GM18505 (cell line): ENCODE measurements around the gene UNC50.

Experiments used
- ATAC-seq: cut with Tn5 transposase; IDR thresholded peaks from one replicate; pipeline ENCODE4 v1.9.1; 2021; ENCODE audit not compliant: unreplicated experiment
- POLR2A ChIP-seq: IDR thresholded peaks from 4 replicates; pipeline ENCODE4 v1.6.1; 2011; ENCODE audit warnings: borderline replicate concordance; ENCODE audit not compliant: insufficient read depth, insufficient read length; ENCODE audit errors: extremely low read depth

Gene UNC50

DNA sequence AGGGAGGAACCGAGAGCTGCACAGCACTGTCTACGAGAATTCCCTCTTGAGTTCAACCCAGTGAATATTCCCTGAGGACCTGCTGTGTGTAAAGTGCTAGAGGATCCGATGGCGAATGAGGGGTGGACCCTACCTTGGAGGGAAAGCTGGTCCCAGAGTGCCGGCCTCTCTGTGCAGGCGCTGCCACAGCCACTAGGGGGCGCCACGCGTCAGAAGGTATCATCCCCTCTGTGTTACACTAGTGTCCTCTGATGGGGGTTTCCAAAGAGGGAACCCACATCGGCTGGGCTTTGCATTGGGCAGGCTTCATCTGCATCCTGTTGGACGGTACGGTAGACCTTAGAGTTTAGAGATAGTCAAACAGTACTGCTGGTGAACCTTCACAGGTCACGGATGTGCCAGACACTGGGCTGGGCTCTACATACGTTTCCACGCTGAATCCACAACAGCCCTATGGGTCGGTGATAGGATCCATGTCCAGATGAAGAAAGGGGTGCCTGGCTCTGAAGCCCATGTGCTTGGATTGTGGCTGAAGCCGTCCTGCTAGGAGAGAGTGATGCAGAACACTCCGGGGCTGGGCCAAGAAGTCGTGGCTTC is 39.1 kb upstream of the UNC50 start:
- no peak for TF ChIP-seq POLR2A
- no peak for ATAC-seq

DNA sequence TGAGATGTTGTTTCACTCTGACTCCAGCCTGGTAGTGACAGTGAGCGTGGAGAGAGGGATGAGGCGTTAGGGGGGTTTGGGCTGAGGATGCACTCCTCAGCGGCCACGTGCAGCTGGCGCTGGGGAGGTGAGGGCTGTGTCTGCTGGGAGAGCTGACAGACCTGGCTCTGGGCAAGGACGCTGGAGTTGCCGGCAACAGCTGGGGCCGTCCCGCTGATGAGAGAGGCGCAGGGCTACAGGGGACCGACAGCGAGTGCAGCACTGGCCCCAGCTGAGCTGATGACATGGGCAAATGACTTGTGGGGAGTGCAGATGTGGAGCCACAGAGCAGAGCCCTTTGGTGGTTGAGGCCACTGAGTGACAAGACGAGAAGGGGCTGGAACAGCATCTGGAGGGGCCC is 38.5 kb upstream of the UNC50 start:
- no peak for ATAC-seq
- no peak for TF ChIP-seq POLR2A

- TF ChIP-seq POLR2A = no peak
- no peak for ATAC-seq
Observed at GRCh38 chr2:98570356-98570755, 38.0 kb upstream of the UNC50 start.

- no peak for TF ChIP-seq POLR2A
- ATAC-seq = no peak
Observed at GRCh38 chr2:98571121-98571701, 37.2 kb upstream of the UNC50 start.

DNA sequence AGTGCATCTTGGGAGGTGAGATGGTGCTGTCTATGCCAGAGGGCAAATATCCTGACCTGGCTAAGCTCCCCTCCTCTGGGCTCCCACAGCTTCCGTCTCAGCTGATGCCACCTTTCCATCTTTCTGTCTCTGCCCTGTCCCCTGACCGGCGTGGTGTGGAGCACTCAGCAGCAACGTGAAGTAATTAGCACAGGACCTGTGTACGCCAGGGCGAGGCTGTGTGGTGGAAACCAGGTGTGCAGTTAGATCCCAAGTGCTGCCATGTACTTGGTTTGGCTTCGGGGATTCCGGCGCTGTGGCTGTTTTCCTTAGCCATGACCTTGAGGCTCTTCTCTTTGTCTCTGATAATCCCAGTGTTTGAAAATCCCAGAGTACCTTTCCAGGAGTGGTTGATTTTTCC is 36.6 kb upstream of the UNC50 start:
- ATAC-seq = no peak
- no peak for TF ChIP-seq POLR2A

- TF ChIP-seq POLR2A = no peak
- no peak for ATAC-seq
Observed at GRCh38 chr2:98572211-98572610, 36.2 kb upstream of the UNC50 start.

DNA sequence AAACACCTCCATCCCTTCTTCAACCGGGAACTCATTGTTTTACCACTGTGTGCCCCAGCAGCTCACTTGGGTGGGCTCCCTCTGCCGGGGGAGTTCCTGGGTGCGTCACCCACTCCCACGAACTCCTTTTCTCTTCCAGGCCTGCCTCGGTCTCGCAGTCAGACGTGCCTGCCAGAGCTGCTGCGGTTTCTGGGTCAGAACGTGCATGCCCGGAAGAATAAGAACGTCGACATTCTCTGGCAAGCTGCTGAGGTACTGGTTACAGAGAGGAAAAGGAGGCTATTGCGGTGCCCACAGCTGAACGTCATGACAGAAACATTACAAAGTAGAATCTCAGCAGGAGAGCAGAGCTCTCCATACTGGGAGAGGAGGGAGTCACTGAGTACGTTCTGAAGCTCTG is 35.7 kb upstream of the UNC50 start:
- TF ChIP-seq POLR2A = no peak
- ATAC-seq = no peak

DNA sequence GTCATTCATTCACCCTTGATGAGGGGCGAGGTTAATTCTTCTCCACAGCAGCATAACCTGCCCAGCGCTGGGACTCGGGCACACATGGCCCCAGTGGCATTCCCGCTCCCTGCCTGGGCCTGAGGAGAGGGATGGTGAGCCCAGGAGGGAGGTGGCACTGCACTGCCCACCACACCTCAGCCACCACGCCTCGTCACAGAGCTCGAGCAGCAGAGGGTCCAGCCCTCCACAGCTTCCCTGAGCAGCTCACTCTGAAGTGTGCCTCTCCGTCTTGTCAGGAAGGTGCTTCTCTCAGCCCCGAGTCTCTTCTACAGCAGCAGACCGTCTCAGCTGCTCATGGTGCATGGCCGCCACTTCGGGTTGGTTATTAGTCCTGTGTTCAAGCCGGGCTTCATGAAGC is 35.0 kb upstream of the UNC50 start:
- no peak for ATAC-seq
- no peak for TF ChIP-seq POLR2A

- no peak for ATAC-seq
- no peak for TF ChIP-seq POLR2A
Observed at GRCh38 chr2:98576666-98577312, 31.6 kb upstream of the UNC50 start.

- TF ChIP-seq POLR2A = no peak
- no peak for ATAC-seq
Observed at GRCh38 chr2:98577313-98577712, 31.1 kb upstream of the UNC50 start.

GRCh38 chr2:98578231-98578630 is 30.2 kb upstream of the UNC50 start:
- ATAC-seq = no peak
- TF ChIP-seq POLR2A = no peak

GRCh38 chr2:98579926-98580325 is 28.5 kb upstream of the UNC50 start:
- TF ChIP-seq POLR2A = no peak
- no peak for ATAC-seq

- ATAC-seq = no peak
- no peak for TF ChIP-seq POLR2A
Observed at GRCh38 chr2:98580656-98581284, 27.6 kb upstream of the UNC50 start.

DNA sequence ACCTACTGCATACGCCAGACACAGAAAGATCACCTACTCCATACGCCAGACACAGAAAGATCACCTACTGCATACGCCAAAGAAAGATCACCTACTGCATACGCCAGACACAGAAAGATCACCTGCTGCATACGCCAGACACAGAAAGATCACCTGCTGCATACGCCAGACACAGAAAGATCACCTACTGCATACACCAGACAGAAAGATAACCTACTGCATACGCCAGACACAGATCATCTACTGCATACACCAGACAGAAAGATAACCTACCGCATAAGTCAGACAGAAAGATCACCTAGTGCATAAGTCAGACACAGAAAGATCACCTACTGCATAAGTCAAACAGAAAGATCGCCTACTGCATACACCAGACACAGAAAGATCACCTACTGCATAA is 25.9 kb upstream of the UNC50 start:
- ATAC-seq = no peak

More for the DNA sequence above, 25.9 kb upstream of the UNC50 start:
- TF ChIP-seq POLR2A = no peak
